Upper lobe of left lung (tissue), 6 donors: ENCODE data around the gene PABPN1L. TPM values are rescaled to one million over a fixed set of nuclear protein-coding genes. Genes with fewer than 3 reads are reported as not detected.

Experiments used
- ATAC-seq, 2 donors: fragments of 200-7000 bp; cut with Tn5 transposase; one replicate each; pipeline ENCODE4 v1.9.1; 2022; ENCODE audit warnings: mild to moderate bottlenecking in 2 of 2, moderate library complexity in 2 of 2; ENCODE audit not compliant: low FRiP score in 2 of 2
- DNase-seq, 2 donors: peaks; one replicate each; pipeline ENCODE4 v3.0.0-alpha.2; 2019 to 2020
- H3K27ac ChIP-seq, 4 donors: fragments of 200-600 bp; sonication (generic); one replicate each; pipeline ENCODE4 v1.5.1; 2016 to 2019
- H3K27me3 ChIP-seq, 4 donors: fragments of 200-600 bp; sonication (generic); one replicate each; pipeline ENCODE4 v1.5.1; 2017 to 2019
- H3K36me3 ChIP-seq, 4 donors: fragments of 200-600 bp; sonication (generic); one replicate each; pipeline ENCODE4 v1.5.1; 2016 to 2019
- H3K4me1 ChIP-seq, 4 donors: fragments of 200-600 bp; sonication (generic); one replicate each; pipeline ENCODE4 v1.5.1; 2018 to 2019
- H3K4me3 ChIP-seq, 4 donors: fragments of 200-600 bp; sonication (generic); one replicate each; pipeline ENCODE4 v1.5.1; 2017 to 2019; ENCODE audit warnings: mild to moderate bottlenecking in 2 of 4, moderate library complexity in 1 of 4
- H3K9me3 ChIP-seq, 4 donors: fragments of 200-600 bp; sonication (generic); one replicate each; pipeline ENCODE4 v1.5.1; 2018 to 2019
- EP300 ChIP-seq, 4 donors: sonication (generic); formaldehyde crosslinking; IDR thresholded peaks; one replicate each; pipeline ENCODE4 v1.5.1; 2017; ENCODE audit warnings: antibody characterized with exemption in 4 of 4, control low read depth in 2 of 4
- POLR2A ChIP-seq, 4 donors: fragments of 450-650 bp; IDR thresholded peaks; one replicate each; pipeline ENCODE4 v1.5.1; 2016 to 2017; ENCODE audit warnings: antibody characterized with exemption in 4 of 4, mild to moderate bottlenecking in 2 of 4
- POLR2AphosphoS5 ChIP-seq, 2 donors: sonication (generic); formaldehyde crosslinking; IDR thresholded peaks; one replicate each; pipeline ENCODE4 v1.5.1; 2017; ENCODE audit warnings: antibody characterized with exemption in 2 of 2
- WGBS, 2 donors: methylation state at CpG; one replicate each; pipeline ENCODE4 v1.1.5; 2017 to 2018; 5-methylcytosine and 5-hydroxymethylcytosine counted together
- total RNA-seq, 6 donors: library from RNA; depleted of rRNA in 4 of 6; stranded (reverse); fragments of >200 nt in 4 of 6; gene quantifications; one replicate each; pipeline versions ENCODE4 v1.1.0 to v1.2.1, GENCODE V29; 2016 to 2021
- TF ChIP-seq, protein P1 (sequence below), 6 experiments: fragments of 450-650 bp in 4 of 6; fragments of 200-600 bp in 2 of 6; sonication (generic) in 2 of 6; IDR thresholded peaks; one replicate each; pipeline ENCODE4 v1.5.1; 2016 to 2019; ENCODE audit warnings: antibody characterized with exemption in 6 of 6
- donor health status: DM: no; HTN: no; CAD: no; lungs with moderate emphysema.
- donor health status: DM: no; HTN: yes; CAD: no; lungs with severe emphysema.

Gene PABPN1L
- total RNA-seq, 6 donors from 2014 or later, result 0.20 TPM; not detected in 5

DNA sequence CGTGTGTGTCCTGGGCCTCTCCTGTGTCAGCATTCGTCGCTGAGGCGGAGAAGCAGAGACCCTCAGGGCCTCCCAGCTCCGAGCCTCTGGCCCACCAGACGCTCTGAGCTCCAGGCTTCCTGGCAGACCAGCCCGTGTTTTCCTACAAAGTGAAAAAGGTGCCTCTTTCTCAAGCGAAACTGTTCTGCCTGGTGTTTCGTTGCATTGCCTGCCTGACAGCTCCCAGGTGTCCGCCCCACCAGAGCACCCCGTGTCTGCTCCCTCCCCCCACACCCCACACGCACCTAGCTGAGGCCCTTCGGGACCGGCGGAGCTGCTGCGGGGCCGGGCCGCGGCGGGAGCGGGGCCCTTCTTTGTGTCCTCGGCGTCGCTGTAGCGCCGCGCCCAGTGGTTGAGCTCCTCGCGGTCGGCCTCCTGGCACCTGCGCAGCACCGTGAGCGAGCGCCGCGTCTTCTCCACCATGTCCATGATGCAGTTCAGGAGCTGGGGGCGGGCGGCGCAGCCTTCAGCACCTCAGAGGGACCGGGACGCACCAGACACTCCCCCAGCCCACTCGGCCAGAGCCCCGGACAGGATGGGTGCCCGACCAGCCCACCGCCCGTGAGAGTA lies 14.7 kb upstream of the PABPN1L start:
- no peaks in the 10 kb centered on the region for H3K9me3 ChIP-seq
- ATAC-seq (no peak), DNase-seq (peak in 1 of 2 donors; percentile 85)
- H3K4me3 ChIP-seq, result no peak overlapping the region
- no peak overlapping the region for H3K27ac ChIP-seq
- peaks cover 0 to 89% (median 34%) of the 10 kb centered on the region in 4 donors for H3K36me3 ChIP-seq
- no peaks in the 10 kb centered on the region for H3K27me3 ChIP-seq
- H3K4me1 ChIP-seq, result peaks cover 3 to 18% (median 5%) of the 10 kb centered on the region in 4 donors
- TF ChIP-seq EP300 (IDR thresholded peaks at IDR 0.05) (no peak), POLR2A (IDR thresholded peaks at IDR 0.05) (no peak), POLR2AphosphoS5 (IDR thresholded peaks at IDR 0.05) (no peak)
- TF ChIP-seq, protein P1, sequence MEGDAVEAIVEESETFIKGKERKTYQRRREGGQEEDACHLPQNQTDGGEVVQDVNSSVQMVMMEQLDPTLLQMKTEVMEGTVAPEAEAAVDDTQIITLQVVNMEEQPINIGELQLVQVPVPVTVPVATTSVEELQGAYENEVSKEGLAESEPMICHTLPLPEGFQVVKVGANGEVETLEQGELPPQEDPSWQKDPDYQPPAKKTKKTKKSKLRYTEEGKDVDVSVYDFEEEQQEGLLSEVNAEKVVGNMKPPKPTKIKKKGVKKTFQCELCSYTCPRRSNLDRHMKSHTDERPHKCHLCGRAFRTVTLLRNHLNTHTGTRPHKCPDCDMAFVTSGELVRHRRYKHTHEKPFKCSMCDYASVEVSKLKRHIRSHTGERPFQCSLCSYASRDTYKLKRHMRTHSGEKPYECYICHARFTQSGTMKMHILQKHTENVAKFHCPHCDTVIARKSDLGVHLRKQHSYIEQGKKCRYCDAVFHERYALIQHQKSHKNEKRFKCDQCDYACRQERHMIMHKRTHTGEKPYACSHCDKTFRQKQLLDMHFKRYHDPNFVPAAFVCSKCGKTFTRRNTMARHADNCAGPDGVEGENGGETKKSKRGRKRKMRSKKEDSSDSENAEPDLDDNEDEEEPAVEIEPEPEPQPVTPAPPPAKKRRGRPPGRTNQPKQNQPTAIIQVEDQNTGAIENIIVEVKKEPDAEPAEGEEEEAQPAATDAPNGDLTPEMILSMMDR (IDR thresholded peaks at IDR 0.05), result no peak
- WGBS, 2 donors, result 59 to 78% methylated on average over 12 to 46 of the region's 46 CpGs

DNA sequence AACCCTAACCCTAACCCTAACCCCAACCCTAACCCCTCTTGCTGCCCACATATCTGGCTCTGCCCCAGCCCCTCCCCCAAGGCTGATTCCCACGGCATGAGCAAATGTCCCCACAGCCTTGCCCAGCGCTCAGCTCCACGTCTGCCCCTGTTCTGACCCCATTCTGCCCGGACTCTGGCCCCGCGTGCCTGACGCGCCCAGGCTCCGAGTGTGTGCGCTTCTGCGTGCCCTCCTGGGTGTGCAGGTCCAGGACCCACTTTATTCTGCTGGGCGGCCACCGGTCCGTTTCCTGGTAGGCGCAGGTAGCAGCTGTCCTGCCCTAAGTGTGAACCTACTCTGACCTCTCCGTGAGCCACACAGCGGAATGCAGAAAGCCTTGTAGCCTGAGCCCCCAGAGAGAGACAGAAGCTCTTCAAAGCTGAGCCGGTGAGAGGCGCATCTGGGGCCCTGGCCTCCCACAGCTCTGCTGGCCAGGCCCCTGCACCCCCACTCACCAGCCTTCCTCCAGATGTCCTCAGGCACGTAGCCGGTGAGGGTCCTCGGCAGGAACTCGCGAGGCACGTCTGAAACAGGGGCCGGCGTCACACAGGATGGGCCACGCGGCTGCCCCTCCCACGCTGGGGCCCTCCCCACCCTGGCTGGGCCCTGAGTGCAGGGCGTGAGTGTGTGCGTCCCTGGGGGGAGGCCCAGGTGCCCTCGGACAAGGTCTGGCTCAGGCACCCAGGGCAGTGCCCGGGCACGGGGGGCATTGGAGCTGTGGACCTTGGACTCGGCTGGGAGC lies 14.0 kb upstream of the PABPN1L start:
- ATAC-seq, result no peak
- no peaks in the 10 kb centered on the region for H3K9me3 ChIP-seq
- no peak overlapping the region for H3K27ac ChIP-seq
- H3K27me3 ChIP-seq, result no peaks in the 10 kb centered on the region
- TF ChIP-seq POLR2A (IDR thresholded peaks at IDR 0.05), result no peak
- no peak for TF ChIP-seq EP300 (IDR thresholded peaks at IDR 0.05)
- no peak for TF ChIP-seq POLR2AphosphoS5 (IDR thresholded peaks at IDR 0.05)
- TF ChIP-seq, protein P1 (IDR thresholded peaks at IDR 0.05), result no peak
- H3K36me3 ChIP-seq, result peaks cover 0 to 87% (median 34%) of the 10 kb centered on the region in 4 donors
- peak in 1 of 2 donors; percentile 70 for DNase-seq
- peaks cover 0 to 18% (median 0%) of the 10 kb centered on the region in 4 donors for H3K4me1 ChIP-seq
- WGBS, 2 donors, result 74 to 80% methylated on average over 17 to 36 of the region's 36 CpGs
- H3K4me3 ChIP-seq, result no peak overlapping the region

DNA sequence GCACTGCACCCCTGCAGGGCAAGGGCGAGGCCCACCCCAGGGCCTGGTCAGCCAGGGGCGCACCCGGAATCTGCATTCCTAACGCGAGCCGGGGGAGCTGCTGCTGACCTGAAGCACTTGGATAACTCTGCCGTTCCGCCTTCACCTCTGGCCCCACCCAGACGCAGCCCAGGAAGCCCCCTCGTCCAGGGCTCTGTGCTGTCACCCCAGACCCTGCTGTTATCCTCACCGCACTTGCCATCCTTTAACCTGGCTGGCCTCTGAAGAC lies 13.3 kb upstream of the PABPN1L start:
- TF ChIP-seq POLR2A (IDR thresholded peaks at IDR 0.05) (no peak), POLR2AphosphoS5 (IDR thresholded peaks at IDR 0.05) (no peak), EP300 (IDR thresholded peaks at IDR 0.05) (no peak)
- TF ChIP-seq, protein P1 (IDR thresholded peaks at IDR 0.05), result no peak
- Histone ChIP-seq H3K9me3 (no peaks in the 10 kb centered on the region), H3K4me1 (peaks cover 0 to 18% (median 0%) of the 10 kb centered on the region in 4 donors), H3K27ac (no peak overlapping the region), H3K4me3 (no peak overlapping the region), H3K36me3 (peaks cover 0 to 80% (median 32%) of the 10 kb centered on the region in 4 donors), H3K27me3 (no peaks in the 10 kb centered on the region)
- ATAC-seq (no peak), DNase-seq (peak in 1 of 2 donors; percentile 70)
- WGBS, 2 donors, result 80 to 88% methylated on average over 4 to 10 of the region's 11 CpGs

DNA sequence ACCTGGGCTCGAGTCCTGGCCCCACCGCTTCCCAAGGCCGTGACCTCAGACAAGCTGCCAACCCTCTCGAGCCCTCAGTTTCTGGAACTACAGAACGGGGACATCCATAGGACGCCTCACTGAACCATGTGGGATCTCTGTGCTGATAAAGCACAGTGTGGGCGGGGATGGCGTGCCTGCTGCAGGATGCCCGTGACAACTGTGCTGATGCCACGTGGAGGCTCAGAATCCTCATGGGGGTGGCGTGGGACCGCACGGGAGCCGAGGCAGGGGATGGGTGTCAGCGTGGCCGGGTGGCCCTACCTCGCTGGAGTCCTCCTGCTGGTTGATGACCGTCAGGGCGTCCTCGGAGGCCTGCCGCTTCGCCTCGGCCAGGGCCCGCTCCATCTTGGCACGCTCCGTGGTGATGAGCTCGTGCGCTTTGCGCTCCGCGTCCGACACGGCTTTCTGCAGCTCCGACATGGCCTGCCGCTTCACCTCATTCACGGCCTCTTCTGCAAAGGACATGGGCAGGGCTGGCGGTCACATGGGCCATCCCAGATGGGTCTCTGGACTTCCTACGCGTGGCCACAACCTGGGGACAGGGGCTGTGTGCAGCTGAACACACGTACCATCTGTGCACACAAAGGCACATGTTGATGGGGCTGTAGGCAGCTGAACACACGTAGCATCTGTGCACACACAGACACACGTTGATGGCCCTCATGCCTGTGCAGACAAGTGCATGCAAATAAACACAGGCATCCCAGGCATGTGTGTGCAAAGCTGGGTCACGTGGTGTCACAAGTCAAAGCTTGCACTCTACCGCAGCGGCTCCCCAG lies 12.7 kb upstream of the PABPN1L start:
- Histone ChIP-seq H3K27me3 (no peaks in the 10 kb centered on the region), H3K27ac (no peak overlapping the region), H3K4me1 (peaks cover 0 to 18% (median 0%) of the 10 kb centered on the region in 4 donors), H3K4me3 (no peak overlapping the region), H3K9me3 (no peaks in the 10 kb centered on the region), H3K36me3 (peaks cover 0 to 75% (median 26%) of the 10 kb centered on the region in 4 donors)
- WGBS, 2 donors, result 86% methylated on average over 7 to 45 of the region's 45 CpGs
- TF ChIP-seq POLR2AphosphoS5 (IDR thresholded peaks at IDR 0.05) (no peak), POLR2A (IDR thresholded peaks at IDR 0.05) (no peak), EP300 (IDR thresholded peaks at IDR 0.05) (no peak)
- TF ChIP-seq, protein P1 (IDR thresholded peaks at IDR 0.05), result no peak
- DNase-seq, result peak in 1 of 2 donors; percentile 80
- no peak for ATAC-seq
